GM21360 (cell line): ENCODE data around the gene NSD2.

Experiments used
- ATAC-seq: cut with Tn5 transposase; IDR thresholded peaks from one replicate; pipeline ENCODE4 v1.9.1; 2021; ENCODE audit warnings: mild to moderate bottlenecking, moderate library complexity; ENCODE audit not compliant: unreplicated experiment

NSD2 gene

GRCh38 chr4:1967512-1968149 is 96.4 kb downstream of the NSD2 start:
- ATAC-seq = no peak

DNA sequence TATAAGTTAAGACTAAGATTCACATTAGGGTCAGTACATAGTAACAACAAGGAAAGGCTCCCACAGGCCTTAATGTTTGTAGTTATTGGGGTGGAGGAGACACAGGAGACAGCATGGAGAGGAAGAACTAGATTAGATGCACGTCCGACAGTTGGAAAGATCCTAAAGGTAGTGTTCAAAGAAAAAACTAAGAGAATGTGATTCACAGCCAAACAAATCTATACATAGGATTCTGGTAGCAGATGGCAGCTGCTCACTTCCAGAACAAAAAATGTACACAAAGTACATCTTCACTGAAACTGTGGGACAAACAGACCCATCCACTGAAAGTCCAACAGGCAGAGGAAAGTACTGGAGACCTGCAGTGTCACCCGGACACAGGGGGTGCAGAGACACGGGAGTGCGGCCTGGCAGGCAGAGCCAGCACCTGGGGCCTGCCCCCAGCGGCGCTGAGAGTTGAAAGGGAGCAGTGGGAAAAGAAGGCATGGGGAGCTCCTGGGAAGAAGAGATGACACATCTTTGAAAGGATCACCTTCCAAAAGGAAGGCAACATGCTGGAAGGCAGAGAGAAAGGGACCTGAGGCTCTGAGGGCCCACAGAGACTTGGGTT is 97.6 kb downstream of the NSD2 start:
- ATAC-seq = no peak

DNA sequence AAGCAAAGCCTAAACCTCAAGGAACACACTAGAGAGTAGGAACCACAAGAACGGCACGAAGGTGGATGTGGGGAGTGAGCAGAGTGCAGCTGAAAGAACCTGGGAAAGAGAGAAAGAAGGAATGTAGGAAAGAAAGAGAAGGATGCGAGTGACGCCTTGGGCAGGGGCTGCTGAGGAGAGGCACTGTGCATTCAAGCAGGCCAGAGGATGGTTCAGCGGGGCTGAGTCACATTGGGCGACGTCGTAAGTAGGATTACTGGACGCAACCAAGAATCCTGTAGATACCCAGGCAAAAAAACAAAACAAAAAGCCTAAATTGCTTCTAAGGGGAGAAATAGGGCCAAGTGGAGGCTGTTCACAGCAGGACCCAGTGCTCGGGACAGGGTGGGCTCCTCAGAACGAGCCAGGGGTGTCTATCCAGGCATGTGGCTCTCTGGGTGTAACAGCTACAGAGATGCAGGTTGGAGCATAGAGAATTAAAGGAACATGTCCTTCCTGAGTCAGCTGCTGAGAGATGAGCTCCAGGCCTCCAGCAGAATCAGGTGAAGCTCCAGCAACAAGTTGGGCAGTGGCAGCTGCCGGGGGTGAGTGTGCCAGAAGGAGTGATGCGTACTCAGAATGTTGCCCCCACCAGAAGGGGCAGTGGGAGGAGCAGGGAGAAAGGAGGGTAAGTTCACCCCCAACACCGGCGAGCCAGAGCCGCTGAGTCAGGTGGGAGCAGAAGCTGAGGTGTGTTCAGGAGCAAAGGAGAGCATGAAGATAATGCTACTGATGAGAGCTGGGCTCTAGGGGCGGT is 98.9 kb downstream of the NSD2 start:
- no peak for ATAC-seq

DNA sequence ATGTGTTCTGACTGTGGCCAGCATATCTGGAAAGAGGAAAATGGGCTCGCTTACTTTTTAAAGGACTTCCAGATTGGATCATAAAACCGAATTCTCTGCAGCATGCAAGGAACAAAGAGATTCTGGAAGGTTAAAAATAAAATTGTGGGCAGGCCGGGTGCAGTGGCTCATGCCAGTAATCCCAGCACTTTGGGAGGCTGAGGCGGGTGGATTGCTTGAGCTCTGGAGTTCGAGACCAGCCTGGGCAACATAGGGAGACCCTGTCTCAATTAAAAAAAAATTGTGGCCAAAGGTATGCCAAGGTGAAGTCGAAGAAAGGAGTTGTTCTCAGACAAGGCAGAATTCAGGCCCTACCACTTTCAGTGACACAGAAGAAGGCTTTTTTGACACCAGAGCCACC is 99.7 kb downstream of the NSD2 start:
- no peak for ATAC-seq

GRCh38 chr4:1971456-1972200 is 100.4 kb downstream of the NSD2 start:
- no peak for ATAC-seq

DNA sequence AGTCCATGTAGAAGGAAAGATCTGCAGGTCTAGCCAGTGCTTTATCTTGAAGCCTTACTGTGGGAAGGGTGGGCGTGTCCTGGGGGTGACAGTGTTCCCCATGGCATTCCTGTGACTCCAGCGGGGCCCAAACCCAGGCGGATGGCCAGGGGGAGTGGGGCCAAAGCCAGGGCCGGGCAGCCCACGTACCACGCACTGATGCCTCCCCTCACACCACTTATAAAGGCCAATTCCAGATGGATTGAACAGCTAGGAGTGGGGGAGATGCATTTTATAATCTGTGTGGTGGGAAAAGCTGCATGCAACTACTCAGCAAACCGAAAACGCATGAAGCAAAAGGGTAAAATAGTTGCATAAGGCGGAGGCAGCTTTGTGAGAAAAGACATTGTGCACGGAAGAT is 101.2 kb downstream of the NSD2 start:
- ATAC-seq = no peak

- no peak for ATAC-seq
Observed at GRCh38 chr4:1973218-1973617, 102.0 kb downstream of the NSD2 start.

DNA sequence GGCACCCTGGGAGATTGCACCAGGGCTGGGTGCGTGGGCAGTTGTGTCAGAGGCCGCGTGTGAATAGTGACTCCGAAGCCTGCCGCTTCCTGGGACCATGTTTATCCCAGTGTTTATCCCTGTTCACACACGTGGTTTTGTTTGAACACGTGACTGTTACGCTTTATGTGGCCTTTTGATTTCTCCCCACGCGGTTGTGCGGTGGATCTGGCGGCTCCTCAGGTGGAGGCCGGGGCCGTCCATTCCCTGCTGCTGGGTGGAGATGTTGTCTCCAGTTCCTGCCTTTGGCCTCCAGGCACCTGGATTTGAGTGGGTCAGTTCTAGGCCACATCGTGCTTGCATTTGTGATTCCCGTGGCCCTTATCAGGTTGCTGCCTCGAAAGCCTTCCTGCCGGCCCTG is 102.5 kb downstream of the NSD2 start:
- no peak for ATAC-seq

- ATAC-seq = no peak
Observed at GRCh38 chr4:1974840-1975239, 103.6 kb downstream of the NSD2 start.

GRCh38 chr4:1975391-1975801 is 104.2 kb downstream of the NSD2 start:
- ATAC-seq = no peak

DNA sequence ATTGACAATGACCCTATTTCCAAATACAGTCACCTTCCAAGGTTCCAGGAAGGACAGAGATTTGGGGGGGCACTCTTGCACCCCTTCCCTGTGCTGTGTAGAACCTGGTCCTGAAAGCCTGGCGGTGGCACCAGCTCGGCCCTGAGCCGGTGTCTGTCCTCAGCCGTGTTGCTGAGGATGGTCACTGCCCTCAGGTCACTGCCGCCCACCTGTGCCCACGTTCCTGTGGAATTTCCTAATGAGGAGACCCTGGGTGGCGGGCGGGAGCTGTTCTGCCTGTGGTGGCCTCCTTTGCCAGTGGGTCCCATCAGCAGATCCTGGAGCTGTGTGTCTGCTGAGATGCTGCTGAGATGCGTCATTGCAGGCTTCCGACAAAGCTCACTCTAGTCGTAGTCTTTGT is 104.7 kb downstream of the NSD2 start:
- ATAC-seq = no peak

DNA sequence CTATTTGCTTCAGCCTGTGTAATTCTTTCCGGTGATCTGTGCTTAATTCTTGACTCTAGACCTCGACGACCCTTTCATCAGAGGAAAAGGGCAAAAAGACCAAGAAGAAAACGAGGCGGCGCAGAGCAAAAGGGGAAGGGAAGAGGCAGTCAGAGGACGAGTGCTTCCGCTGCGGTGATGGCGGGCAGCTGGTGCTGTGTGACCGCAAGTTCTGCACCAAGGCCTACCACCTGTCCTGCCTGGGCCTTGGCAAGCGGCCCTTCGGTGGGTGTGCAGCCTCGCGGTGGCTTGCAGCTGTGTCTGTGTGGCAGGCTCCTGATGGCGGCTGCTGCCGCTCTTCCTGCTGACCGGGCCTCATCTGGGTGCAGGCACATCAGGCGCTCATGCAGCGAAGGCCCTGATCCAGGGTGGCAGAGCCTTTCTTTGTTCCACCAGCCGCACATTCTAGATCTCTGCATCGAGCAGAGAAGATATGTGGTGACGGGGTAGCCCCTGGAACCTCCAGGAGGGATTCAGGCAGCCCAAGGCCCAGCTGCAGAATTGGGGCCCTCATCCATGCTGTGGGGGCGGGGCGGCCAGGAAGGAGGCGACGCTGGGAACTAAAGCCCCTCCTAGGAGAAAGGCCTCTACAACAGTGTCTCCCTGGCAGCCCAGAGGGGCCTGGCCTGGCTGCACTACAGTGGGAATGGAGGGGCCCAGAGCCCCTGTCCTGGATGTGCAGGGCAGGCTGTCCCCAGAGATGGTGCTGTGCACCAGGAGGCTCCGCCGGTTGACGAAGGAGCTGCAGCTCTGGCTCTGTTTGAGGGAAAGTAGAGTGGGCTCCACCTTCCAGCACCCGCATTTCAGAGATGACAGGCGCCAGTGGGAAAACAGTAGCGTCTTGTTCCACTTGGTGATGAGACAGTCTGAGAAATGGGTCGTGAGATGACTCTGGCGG is 105.5 kb downstream of the NSD2 start:
- no peak for ATAC-seq

DNA sequence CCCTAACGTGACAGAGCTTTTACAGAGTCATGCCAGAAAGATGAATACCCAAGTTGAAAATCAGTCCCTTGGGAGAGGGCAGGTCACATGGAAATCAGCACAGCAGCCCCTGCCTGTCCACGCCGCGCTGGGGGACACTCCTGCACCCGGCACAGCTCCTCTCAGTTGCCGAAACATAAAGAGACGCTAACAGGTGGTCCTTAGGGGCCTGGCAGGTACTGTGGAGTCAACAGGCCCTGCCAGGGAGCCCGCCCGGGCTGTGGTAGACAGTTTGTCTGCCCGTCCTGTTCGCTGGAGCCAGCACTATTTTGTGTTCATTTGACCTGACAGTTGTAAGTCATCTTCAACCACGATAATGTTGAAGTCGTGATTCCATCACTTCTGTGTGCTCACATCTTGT is 107.0 kb downstream of the NSD2 start:
- ATAC-seq = no peak

DNA sequence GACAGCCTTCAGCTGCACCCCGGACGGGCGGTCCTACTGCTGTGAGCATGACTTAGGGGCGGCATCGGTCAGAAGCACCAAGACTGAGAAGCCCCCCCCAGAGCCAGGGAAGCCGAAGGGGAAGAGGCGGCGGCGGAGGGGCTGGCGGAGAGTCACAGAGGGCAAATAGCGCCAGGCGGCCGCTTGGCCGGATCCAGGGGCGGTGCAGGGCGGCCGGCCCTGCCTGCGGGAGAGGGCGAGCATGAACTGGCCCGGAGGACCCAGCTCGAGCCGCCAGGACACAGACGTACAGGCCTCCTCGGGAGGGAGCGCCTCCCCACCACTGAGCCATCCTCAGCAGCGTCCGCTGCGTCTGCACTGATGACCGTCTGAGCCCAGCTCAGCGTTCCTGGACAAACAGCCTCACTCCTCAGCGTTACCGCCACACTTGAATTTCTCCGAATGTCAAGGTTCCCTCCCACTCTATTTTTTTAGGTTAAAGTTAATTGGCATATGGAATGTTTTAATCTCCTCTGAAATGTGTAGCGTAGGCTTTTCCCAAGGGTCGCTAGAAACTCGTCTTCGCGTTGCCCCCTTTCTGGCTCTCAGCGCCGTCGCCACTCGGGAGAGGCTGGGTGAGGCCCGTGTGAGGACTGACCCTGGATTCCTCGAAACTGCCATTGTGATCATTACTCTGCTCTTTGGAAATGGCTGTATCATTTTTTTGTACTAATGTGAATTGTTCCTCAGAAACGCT is 107.7 kb downstream of the NSD2 start:
- no peak for ATAC-seq

DNA sequence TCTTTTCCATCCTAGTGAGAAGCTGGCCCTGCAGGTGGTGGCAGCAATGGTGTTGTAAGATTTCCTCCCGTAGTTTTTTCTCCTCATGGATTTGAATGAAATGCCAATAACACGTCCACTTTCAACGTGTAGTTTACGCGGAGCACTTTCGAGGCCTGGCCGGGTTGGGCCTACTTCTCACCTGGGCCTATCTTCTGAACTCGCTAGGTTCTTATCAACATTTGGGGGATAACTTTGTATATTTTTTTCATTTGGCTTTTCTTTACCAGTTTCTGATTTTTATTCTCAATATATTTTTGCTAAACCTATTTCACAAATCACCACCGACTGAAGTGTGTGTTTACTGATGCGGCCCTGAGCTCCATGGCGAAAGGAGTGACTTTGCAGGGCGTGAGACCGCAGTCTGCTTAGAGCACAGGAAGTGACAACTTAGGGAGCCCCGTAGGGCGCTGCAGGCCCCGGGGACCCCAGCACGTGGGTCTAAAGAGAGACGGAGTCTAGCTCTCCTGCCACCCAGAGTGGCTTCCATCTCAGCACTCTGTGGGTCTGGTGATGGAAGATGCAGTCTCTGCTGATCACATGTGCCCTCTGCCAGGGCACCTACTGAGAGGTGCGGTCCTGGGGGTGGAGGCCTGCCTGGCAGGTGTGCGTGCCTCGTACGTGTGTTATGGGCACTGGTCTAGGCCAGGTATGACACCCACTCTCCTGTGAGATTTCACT is 108.4 kb downstream of the NSD2 start:
- no peak for ATAC-seq

DNA sequence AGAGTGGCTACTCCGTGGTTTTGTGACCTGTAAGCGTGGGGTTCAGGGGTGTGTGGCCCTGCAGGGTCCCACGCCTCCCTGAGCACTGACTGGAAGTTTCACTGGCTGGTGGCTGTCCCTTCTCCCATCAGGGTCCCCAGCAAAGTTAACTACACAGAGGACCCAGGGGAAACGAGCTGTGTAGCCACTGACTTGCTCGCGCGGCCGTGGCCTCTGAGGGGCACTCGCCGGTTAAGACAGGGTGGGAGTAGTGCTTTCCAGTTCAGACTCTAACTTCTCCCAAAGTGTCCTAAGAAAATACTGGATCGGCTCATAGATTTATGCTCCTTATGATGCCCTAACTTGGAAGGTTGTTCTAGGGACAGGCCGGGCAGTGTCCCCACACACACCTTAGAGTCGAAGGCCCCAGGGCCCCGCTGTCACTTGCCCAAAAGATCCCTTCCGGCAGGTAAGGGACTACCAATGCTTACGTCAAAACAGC is 109.4 kb downstream of the NSD2 start:
- ATAC-seq = no peak

GRCh38 chr4:1981251-1982058 is 110.3 kb downstream of the NSD2 start:
- ATAC-seq = no peak
